Measurements from ENCODE around the gene STAMBP.
"Not testable (repeated sequence)": the region's sequence is repeated elsewhere in the genome, so short reads cannot be mapped to it uniquely, and the experiment has no call there.

Gene STAMBP

DNA sequence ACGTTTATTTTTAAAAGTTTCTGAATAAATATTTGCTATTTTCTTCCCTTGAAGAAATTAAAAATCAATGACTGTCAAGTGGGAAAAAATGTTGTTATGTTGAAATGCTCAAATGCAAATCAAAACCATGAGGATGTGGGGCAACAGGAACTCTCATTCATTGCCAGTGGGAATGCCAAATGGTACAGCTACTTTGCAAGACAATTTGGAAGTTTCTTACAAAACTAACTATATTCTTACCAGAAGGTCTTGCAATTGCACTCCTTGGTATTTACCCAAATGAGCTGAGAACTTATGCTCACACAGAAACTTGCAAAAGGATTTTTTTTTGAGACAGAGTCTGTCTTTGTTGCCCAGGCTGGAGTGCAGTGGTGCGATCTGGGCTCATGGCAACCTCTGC is 56.6 kb downstream of the STAMBP start:
- no peak for DNase-seq (ENCODE audit: low read depth in 2 of 2, low spot score in 1 of 2)

DNA sequence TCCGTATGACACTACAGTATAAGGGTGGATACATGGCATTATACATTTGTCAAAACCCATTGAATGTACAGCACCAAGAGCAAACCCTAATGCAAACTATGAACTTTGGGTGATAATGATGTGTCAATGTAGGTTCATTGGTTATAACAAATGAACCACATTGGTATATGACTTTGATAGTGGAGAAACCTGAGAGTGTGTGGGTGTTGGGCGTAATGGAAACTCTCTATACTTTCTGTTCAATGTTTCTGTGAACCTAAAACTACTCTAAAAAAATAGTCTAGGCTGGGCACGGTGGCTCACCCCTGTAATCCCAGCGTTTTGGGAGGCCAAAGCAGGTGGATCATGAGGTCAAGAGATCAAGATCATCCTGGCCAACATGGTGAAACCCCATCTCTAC is 57.6 kb downstream of the STAMBP start:
- no peak for DNase-seq (ENCODE audit: low read depth in 2 of 2, low spot score in 1 of 2)

DNA sequence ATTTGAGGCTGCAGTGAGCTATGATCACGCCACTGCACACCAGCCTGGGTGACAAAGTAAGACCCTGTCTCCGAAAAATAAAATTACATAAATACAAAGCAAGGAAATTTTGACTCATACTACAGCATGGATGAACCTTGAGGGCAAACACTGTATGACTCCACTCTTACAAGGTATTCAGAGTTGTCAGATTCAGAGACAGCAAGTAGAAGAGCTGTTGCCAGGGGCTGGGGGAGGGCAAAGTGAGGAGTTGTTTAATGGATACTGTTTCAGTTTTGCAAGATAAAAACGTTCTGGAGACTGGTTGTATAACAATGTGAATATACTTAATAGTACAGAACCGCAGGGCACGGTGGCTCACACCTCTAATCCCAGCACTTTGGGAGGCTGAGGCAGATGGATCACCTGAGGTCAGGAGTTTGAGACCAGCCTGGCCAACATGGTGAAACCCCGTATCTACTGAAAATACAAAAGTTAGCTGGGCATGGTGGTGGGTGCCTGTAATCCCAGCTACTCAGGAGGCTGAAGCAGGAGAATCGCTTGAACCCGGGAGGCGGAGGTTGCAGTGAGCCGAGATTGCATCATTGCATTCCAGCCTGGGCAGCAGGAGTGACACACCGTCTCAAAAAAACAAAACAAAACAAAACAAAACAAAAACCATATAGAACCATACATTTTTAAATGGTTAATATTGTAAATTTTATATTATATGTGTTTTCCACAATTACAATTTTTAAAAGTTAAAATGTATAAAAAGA is 59.0 kb downstream of the STAMBP start:
- not testable (repeated sequence) for DNase-seq (ENCODE audit: low read depth in 2 of 2, low spot score in 1 of 2)

GRCh38 chr2:73888388-73888787 is 59.6 kb downstream of the STAMBP start:
- no peak for DNase-seq (ENCODE audit: low read depth in 2 of 2, low spot score in 1 of 2)

DNA sequence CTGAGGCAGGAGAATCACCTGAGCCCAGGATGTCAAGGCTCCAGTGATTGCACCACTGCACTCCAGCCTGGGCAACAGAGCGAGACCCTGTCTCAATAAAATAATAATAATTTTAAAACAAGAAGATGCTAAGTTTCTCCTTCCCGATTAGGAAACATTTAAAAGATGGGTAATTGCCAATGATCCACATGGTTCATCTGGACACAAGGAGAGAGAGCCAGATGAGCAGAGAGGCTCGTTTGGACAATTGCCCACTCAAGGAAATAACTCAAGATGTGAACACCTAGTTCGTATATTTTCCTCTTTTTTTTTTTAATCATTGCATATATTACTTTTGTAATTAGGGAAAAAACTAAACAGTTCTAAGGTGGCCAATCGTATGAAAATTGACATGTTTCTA is 60.4 kb downstream of the STAMBP start:
- no peak for DNase-seq (ENCODE audit: low read depth in 2 of 2, low spot score in 1 of 2)

DNA sequence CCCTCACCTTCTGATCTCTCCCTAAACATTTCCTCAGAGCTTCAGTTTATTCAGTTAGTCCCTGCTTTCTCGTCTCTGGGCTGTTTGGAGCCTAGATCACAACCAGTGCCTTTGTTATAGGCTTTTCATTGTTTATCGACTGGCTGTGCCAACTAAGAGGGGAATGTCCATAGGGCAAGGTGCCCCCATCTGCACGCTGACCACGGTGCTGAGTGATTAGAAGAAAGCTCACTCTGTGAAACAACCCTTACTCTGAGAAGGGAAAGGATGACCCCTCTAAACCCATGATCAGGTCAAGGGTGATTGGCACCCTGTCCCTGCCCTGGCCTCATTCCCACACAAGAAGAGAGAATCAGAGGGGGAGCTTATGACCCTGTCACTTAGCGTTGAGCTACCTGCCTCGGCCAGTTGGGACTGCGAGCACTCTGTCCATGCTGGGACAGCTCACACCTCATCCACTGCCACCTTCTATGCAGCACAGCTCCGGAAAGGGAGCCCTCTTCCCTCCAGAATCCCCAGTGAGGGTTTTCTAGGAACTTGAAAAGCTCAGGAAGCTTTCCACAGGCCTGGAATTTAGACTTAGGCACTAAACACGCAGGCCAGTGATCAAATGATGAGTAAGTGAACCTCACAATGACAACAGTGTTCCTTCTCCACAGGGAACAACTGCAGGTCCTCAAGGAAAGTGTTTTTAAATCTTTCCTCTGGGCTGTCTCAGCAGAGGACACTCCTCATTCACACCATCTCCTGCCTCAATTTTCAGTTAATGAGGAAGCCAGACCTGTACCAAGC is 61.7 kb downstream of the STAMBP start:
- no peak for DNase-seq (ENCODE audit: low read depth in 2 of 2, low spot score in 1 of 2)

GRCh38 chr2:73891276-73891901 is 62.6 kb downstream of the STAMBP start:
- no peak for DNase-seq (ENCODE audit: low read depth in 2 of 2, low spot score in 1 of 2)

DNA sequence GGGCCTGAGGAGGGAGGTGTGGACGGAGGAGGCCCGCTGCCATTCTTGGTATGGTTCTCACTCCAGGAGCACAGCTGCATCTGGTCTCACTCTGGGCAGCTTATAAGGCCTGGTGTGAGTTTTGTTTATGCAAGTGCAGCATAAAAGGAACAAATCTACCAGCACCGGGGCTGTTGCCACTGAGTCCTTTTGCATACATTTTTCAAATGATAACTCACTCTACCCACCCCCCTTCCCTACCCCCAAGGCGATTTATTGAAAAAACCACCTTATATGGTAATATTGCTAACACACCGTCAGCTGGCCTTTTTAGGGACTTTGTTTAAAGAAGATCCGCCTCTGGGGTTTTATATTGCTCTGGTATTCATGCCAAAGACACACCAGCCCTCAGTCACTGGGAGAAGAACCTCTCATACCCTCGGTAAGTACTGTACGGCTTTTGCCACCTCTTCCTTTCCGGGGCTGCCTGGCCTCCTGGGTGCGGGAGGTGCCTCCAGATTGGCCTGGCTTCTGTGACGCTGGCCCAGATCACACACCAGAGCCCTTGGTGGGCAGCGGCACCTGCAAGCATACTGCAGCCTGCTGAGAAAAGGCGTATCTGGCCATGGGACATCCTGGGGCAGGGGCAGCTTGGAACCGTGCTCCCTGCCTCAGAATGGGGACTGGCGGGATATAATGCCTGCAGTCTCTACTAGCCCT is 64.0 kb downstream of the STAMBP start, which contains the start of gene ACTG2:
ACTG2 (plus strand) TSS at position 378 of the 699 bp plus-strand sequence. CDS start 8,304 bp downstream, outside the sequence.
- DNase-seq (ENCODE audit: low read depth in 2 of 2, low spot score in 1 of 2) = no peak

DNA sequence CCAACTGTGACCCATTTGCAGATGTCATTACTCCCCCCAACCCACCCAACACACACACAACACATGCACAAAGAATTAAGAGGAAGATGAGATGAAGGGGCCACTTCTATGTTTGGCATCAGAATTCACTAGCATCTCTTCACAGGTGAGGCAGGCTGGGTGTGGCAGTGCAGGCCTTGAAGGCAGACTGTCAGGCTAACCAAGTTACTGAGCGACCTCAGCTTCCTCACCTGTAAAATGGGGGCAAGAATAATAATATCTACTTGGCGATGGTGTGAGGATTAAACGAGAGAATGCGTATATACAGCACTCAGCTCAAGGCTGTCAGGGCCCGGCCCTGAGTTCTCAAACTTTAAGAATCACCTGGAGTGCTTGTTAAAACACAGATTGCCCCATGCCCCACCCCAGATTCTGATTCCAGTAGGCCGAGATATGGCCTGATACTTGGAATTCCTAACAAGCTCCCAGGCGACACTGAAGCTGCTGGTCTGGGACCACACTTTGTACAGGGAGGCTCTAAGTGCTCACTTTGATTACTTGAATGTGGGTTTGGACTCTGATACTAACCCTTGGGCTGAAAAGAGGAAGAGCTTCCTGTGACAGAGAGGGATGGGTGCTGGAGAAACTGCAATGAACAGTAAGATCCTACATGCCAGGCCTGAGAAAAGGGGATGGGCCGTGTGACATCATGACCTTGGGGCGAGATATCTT is 65.2 kb downstream of the STAMBP start:
- DNase-seq (ENCODE audit: low read depth in 2 of 2, low spot score in 1 of 2) = no peak

GRCh38 chr2:73894475-73894850 is 65.7 kb downstream of the STAMBP start:
- DNase-seq (ENCODE audit: low read depth in 2 of 2, low spot score in 1 of 2) = no peak

- no peak for DNase-seq (ENCODE audit: low read depth in 2 of 2, low spot score in 1 of 2)
Observed at GRCh38 chr2:73894877-73895276, 66.1 kb downstream of the STAMBP start.

- no peak for DNase-seq (ENCODE audit: low read depth in 2 of 2, low spot score in 1 of 2)
Observed at GRCh38 chr2:73895473-73895872, 66.7 kb downstream of the STAMBP start.

- DNase-seq (ENCODE audit: low read depth in 2 of 2, low spot score in 1 of 2) = peak in 1 of 2 donors; percentile 5
Observed at GRCh38 chr2:73896362-73897239, 67.8 kb downstream of the STAMBP start.

DNA sequence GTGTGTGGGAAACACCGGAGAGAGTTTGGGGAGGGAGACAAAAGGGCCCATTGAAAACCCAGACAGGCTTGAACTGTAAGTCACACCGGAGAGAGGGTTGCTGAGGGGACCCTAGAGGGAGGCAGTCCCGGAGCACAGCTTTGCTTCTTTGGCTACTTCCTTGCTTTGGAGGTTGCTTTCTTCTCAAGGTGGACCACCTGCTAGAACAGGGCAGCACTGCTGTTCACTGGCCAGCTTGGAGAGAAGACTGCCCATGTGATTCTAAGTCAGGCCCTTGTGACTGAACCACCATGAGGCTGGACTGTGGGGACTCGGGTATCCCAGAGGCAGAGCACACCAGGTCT is 68.5 kb downstream of the STAMBP start:
- DNase-seq (ENCODE audit: low read depth in 2 of 2, low spot score in 1 of 2) = no peak

- DNase-seq (ENCODE audit: low read depth in 2 of 2, low spot score in 1 of 2) = no peak
Observed at GRCh38 chr2:73897934-73898333, 69.2 kb downstream of the STAMBP start.

DNA sequence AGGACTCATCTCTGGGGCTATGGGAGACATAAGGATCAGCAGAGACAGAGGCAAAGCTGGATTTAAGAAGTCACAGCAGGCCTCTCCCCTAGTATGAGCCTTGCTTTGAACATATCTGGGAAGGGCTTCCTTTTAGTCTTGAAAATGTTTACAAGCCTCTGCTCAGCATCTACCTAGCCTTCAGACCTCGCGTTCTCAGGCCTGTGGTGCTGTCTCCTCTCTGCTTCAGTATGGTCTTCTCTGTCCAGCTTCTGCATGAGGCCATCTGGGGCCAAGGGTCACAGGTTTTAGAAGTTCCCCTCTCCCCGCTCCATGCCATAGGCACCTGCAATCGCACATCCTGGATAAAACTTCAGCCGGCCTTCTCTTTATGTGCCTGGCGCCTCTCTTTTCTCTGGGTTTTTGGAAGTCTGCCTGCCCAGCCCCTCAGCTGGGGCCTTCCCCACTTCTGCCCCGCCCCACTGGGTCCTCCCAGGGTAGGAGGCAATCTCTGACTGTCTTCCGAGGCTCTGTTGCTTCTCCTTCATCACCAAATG is 71.1 kb downstream of the STAMBP start:
- no peak for DNase-seq (ENCODE audit: low read depth in 2 of 2, low spot score in 1 of 2)

GRCh38 chr2:73901143-73901542 is 72.4 kb downstream of the STAMBP start:
- no peak for DNase-seq (ENCODE audit: low read depth in 2 of 2, low spot score in 1 of 2)

DNA sequence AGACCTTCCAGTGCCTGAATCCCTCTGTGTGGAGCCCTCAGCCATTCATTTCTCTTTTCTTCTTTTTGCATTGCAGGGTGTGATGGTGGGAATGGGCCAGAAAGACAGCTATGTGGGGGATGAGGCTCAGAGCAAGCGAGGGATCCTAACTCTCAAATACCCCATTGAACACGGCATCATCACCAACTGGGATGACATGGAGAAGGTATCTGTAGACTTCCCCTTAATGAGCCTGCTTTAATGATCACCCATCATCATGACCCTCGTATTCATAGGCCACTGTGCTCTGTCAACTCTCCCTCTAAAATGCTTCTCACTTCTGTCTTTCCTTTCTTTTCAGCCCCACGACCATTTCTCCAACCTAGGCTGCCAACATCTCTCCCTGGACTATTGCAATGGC is 73.5 kb downstream of the STAMBP start:
- DNase-seq (ENCODE audit: low read depth in 2 of 2, low spot score in 1 of 2) = no peak

- DNase-seq (ENCODE audit: low read depth in 2 of 2, low spot score in 1 of 2) = no peak
Observed at GRCh38 chr2:73903313-73903712, 74.6 kb downstream of the STAMBP start.

Measured in stimulated activated CD8-positive, alpha-beta memory T cell treated with anti-CD3 and anti-CD28 coated beads, Interleukin-4, amount 100 ng/mL, for 1 hour (primary cell).